Measurements from ENCODE around the gene CECR2.

DNA sequence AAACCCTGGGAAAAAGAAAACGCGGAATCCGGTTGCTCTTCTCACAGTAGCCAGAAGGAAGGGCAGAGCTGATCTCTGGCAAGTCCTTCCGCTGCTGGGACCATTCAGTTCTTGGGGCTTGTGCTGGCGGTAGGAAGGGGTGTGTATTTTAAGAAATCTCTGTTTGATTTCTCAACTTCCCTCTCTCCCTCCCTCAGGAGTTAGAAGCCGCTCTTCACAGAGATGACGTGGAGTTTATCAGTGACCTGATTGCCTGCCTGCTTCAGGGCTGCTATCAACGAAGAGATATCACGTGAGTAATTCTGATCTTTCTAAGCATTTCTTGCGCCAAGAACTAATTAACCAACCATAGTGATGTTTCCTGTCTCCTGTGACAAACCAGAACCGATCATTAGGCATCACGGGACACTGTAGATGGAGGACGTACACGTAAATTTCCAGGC lies 108.2 kb downstream of the CECR2 start:
- TF ChIP-seq, protein P1, sequence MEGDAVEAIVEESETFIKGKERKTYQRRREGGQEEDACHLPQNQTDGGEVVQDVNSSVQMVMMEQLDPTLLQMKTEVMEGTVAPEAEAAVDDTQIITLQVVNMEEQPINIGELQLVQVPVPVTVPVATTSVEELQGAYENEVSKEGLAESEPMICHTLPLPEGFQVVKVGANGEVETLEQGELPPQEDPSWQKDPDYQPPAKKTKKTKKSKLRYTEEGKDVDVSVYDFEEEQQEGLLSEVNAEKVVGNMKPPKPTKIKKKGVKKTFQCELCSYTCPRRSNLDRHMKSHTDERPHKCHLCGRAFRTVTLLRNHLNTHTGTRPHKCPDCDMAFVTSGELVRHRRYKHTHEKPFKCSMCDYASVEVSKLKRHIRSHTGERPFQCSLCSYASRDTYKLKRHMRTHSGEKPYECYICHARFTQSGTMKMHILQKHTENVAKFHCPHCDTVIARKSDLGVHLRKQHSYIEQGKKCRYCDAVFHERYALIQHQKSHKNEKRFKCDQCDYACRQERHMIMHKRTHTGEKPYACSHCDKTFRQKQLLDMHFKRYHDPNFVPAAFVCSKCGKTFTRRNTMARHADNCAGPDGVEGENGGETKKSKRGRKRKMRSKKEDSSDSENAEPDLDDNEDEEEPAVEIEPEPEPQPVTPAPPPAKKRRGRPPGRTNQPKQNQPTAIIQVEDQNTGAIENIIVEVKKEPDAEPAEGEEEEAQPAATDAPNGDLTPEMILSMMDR (IDR thresholded peaks at IDR 0.05; ENCODE audit: low read length) = no peak
- no peak for TF ChIP-seq EZH2 (IDR thresholded peaks at IDR 0.05; ENCODE audit: borderline replicate concordance, low read length)
